GM18909 (cell line): Measurements from ENCODE around the gene CENPH.
"Not testable (repeated sequence)": the region's sequence is repeated elsewhere in the genome, so short reads cannot be mapped to it uniquely, and the experiment has no call there.

Source experiments
- ATAC-seq: cut with Tn5 transposase; IDR thresholded peaks from one replicate; pipeline ENCODE4 v1.9.1; 2021; ENCODE audit warnings: mild to moderate bottlenecking; ENCODE audit not compliant: unreplicated experiment, poor library complexity

Gene CENPH

GRCh38 chr5:69206528-69207190, 17.3 kb downstream of the CENPH start:
- ATAC-seq, result no peak

- ATAC-seq, result no peak
These were observed 20.2 kb downstream of the CENPH start for GRCh38 chr5:69209602-69210001.

GRCh38 chr5:69211200-69211599, 21.8 kb downstream of the CENPH start:
- ATAC-seq, result no peak

GRCh38 chr5:69212022-69212421, 22.6 kb downstream of the CENPH start:
- no peak for ATAC-seq

- ATAC-seq, result no peak
These were observed 24.3 kb downstream of the CENPH start for GRCh38 chr5:69213513-69214215.

GRCh38 chr5:69217151-69217511, 27.7 kb downstream of the CENPH start:
- no peak for ATAC-seq

GRCh38 chr5:69217548-69218526, 28.5 kb downstream of the CENPH start:
- peak; percentile 93 for ATAC-seq

GRCh38 chr5:69219939-69220338, 30.6 kb downstream of the CENPH start:
- no peak for ATAC-seq

- ATAC-seq, result not testable (repeated sequence)
These were observed 31.0 kb downstream of the CENPH start for GRCh38 chr5:69220371-69220770.

GRCh38 chr5:69220833-69221232, 31.4 kb downstream of the CENPH start:
- not testable (repeated sequence) for ATAC-seq

GRCh38 chr5:69224520-69224919, 35.1 kb downstream of the CENPH start:
- no peak for ATAC-seq

GRCh38 chr5:69225860-69226259, 36.5 kb downstream of the CENPH start:
- ATAC-seq, result no peak

GRCh38 chr5:69230181-69230580, 40.8 kb downstream of the CENPH start:
- ATAC-seq, result no peak

- no peak for ATAC-seq
These were observed 41.9 kb downstream of the CENPH start for GRCh38 chr5:69231281-69231680.

GRCh38 chr5:69231851-69232250, 42.5 kb downstream of the CENPH start:
- no peak for ATAC-seq

GRCh38 chr5:69234457-69235268, 45.3 kb downstream of the CENPH start, which contains the start of gene CDK7:
CDK7 (plus strand) TSS chr5:69234886; CDS start chr5:69234976, 90 bp downstream.
- peak; percentile 99 for ATAC-seq

GRCh38 chr5:69236733-69237132, 47.4 kb downstream of the CENPH start:
- not testable (repeated sequence) for ATAC-seq

GRCh38 chr5:69237877-69238276, 48.5 kb downstream of the CENPH start:
- no peak for ATAC-seq

GRCh38 chr5:69238760-69239251, 49.4 kb downstream of the CENPH start:
- ATAC-seq, result no peak
